HG02938 (cell line): Measurements from ENCODE around the gene OR4C13.
"Not testable (repeated sequence)": the region's sequence is repeated elsewhere in the genome, so short reads cannot be mapped to it uniquely, and the experiment has no call there.

Source experiments
- ATAC-seq: cut with Tn5 transposase; IDR thresholded peaks from one replicate; pipeline ENCODE4 v1.9.1; 2021; ENCODE audit warnings: mild to moderate bottlenecking, moderate library complexity; ENCODE audit not compliant: unreplicated experiment

Gene OR4C13

GRCh38 chr11:49952091-49952490 lies at the start of gene OR4C13:
Gene OR4C13 (plus strand): TSS chr11:49952391. CDS start chr11:49952423, 32 bp downstream.
- ATAC-seq, result no peak

- not testable (repeated sequence) for ATAC-seq
Measured at GRCh38 chr11:49911516-49911915, 40.7 kb upstream of the OR4C13 start.

GRCh38 chr11:49948701-49949100 lies 3.5 kb upstream of the OR4C13 start:
- ATAC-seq, result not testable (repeated sequence)

GRCh38 chr11:49973439-49973838 lies 21.2 kb downstream of the OR4C13 start:
- ATAC-seq, result not testable (repeated sequence)

- not testable (repeated sequence) for ATAC-seq
Measured at GRCh38 chr11:49982435-49982834, 30.2 kb downstream of the OR4C13 start, which contains the start of gene OR4C12. Gene OR4C12 (minus strand): TSS chr11:49982535. CDS start chr11:49982501, 34 bp downstream.

- ATAC-seq, result no peak
Measured at GRCh38 chr11:49995565-49995964, 43.4 kb downstream of the OR4C13 start.
